H1 (cell line): ENCODE measurements around the gene ZBTB45. TPM values are rescaled to one million over a fixed set of nuclear protein-coding genes. Genes with fewer than 3 reads are reported as not detected.
A peak's percentile ranks its signal among the peaks of the same experiment; 100 is the strongest.

Source experiments
- CTCF ChIA-PET: fragments of 300-600 bp; sonication (Branson Sonifier 250); formaldehyde crosslinking; loops from one replicate; lab custom pipeline; 2021; ENCODE audit not compliant: partially characterized antibody; lab: Charles Lee
- POLR2A ChIA-PET: fragments of 300-600 bp; sonication (Branson Sonifier 250); formaldehyde crosslinking; loops from one replicate; lab custom pipeline; 2021; ENCODE audit warnings: inconsistent platforms; ENCODE audit not compliant: partially characterized antibody; lab: Charles Lee
- DNase-seq, 2 experiments: peaks; one replicate each; pipeline versions ENCODE4 v3.0.0 to v3.0.0-alpha.2; 2010 to 2022; ENCODE audit warnings: low spot score in 2 of 2, low read depth in 1 of 2, mixed read lengths in 1 of 2
- FAIRE-seq: peaks from 2 replicates; lab custom pipeline; 2011; peaks lifted over from hg19 to GRCh38; lab: Jason Lieb, UNC
- H2AFZ ChIP-seq: 2 replicates; pipeline ENCODE4 v1.8.1; 2012; ENCODE audit warnings: low read length, inconsistent platforms
- H2AK5ac ChIP-seq: 2 replicates; pipeline ENCODE4 v1.6.1; 2013; ENCODE audit warnings: low read depth, low read length
- H2BK120ac ChIP-seq: replicated peaks from 2 replicates; pipeline ENCODE3; 2013; ENCODE audit warnings: low read depth, low read length, inconsistent platforms
- H2BK12ac ChIP-seq: 2 replicates; pipeline ENCODE4 v1.6.1; 2013; ENCODE audit warnings: low read depth, low read length
- H2BK15ac ChIP-seq: 2 replicates; pipeline ENCODE4 v1.6.1; 2013; ENCODE audit warnings: low read length
- H2BK20ac ChIP-seq: 2 replicates; pipeline ENCODE4 v1.6.1; 2013; ENCODE audit warnings: low read length
- H2BK5ac ChIP-seq: 2 replicates; pipeline ENCODE4 v1.6.1; 2013; ENCODE audit warnings: low read depth, low read length
- H3K14ac ChIP-seq: 2 replicates; pipeline ENCODE4 v1.6.1; 2013; ENCODE audit warnings: inconsistent platforms; ENCODE audit not compliant: insufficient read length
- H3K18ac ChIP-seq: 2 replicates; pipeline ENCODE4 v1.6.1; 2013; ENCODE audit warnings: low read length; ENCODE audit errors: extremely low read depth
- H3K23ac ChIP-seq: 2 replicates; pipeline ENCODE4 v1.6.1; 2013; ENCODE audit warnings: inconsistent platforms; ENCODE audit not compliant: insufficient read length
- H3K23me2 ChIP-seq: 2 replicates; pipeline ENCODE4 v1.6.1; 2013; ENCODE audit warnings: low read depth, low read length
- H3K27ac ChIP-seq: 2 replicates; pipeline ENCODE4 v1.6.1; 2011; ENCODE audit warnings: low read depth, low read length, inconsistent platforms
- H3K27me3 ChIP-seq, 4 experiments: replicated peaks in 1 of 4; 1 replicate in 1 of 4; 2 replicates in 3 of 4; pipeline versions ENCODE4 v1.6.1 to v1.8.1; 2011 to 2013; ENCODE audit warnings: low read length in 3 of 4, mild to moderate bottlenecking in 3 of 4, inconsistent platforms in 2 of 4, mixed read lengths in 2 of 4, moderate library complexity in 1 of 4; ENCODE audit not compliant: control insufficient read depth in 3 of 4, insufficient read depth in 3 of 4; ENCODE audit errors: extremely low read depth in 1 of 4
- H3K36me3 ChIP-seq, 4 experiments: 2 replicates each; pipeline versions ENCODE4 v1.6.1 to v1.8.1; 2011 to 2013; ENCODE audit warnings: mild to moderate bottlenecking in 4 of 4, low read length in 3 of 4, moderate library complexity in 2 of 4, control low read depth in 1 of 4, inconsistent platforms in 1 of 4; ENCODE audit not compliant: insufficient read depth in 4 of 4, control insufficient read depth in 2 of 4
- H3K4ac ChIP-seq: replicated peaks from 2 replicates; pipeline ENCODE3; 2013; ENCODE audit warnings: low read length, low read depth, mixed read lengths, inconsistent platforms; ENCODE audit not compliant: insufficient read length
- H3K4me1 ChIP-seq, 4 experiments: replicated peaks in 1 of 4; 1 replicate in 1 of 4; 2 replicates in 3 of 4; pipeline versions ENCODE4 v1.6.1 to v1.8.1; 2011 to 2013; ENCODE audit warnings: low read length in 3 of 4, inconsistent platforms in 2 of 4, mixed read lengths in 1 of 4; ENCODE audit not compliant: insufficient read depth in 4 of 4, control insufficient read depth in 3 of 4
- H3K4me2 ChIP-seq, 2 experiments: 2 replicates each; pipeline versions ENCODE4 v1.6.1 to v1.8.1; 2011 to 2013; ENCODE audit warnings: low read depth in 2 of 2, low read length in 2 of 2, control low read depth in 1 of 2, inconsistent platforms in 1 of 2, mild to moderate bottlenecking in 1 of 2; ENCODE audit not compliant: insufficient read depth in 1 of 2
- H3K4me3 ChIP-seq, 4 experiments: fragments of 200-600, 300-600 bp in 1 of 4; sonication (generic), shearing (Covaris generic), sonication (Bioruptor Twin) in 1 of 4; 2 replicates each; pipeline versions ENCODE4 v1.5.1 to v1.8.1; 2011 to 2016; ENCODE audit warnings: low read length in 4 of 4, low read depth in 3 of 4, control low read depth in 2 of 4, inconsistent platforms in 2 of 4, mild to moderate bottlenecking in 2 of 4, mixed read lengths in 1 of 4, moderate library complexity in 1 of 4; ENCODE audit not compliant: insufficient read depth in 2 of 4; ENCODE audit errors: extremely low read depth in 1 of 4
- H3K56ac ChIP-seq: replicated peaks from 2 replicates; pipeline ENCODE3; 2013; ENCODE audit warnings: low read depth, mild to moderate bottlenecking, mixed read lengths, low read length, inconsistent platforms; ENCODE audit not compliant: insufficient read length
- H3K79me1 ChIP-seq: 2 replicates; pipeline ENCODE4 v1.6.1; 2013; ENCODE audit warnings: low read depth, low read length, control low read depth
- H3K79me2 ChIP-seq, 2 experiments: 2 replicates each; pipeline versions ENCODE4 v1.6.1 to v1.8.1; 2012 to 2013; ENCODE audit warnings: low read length in 2 of 2, mild to moderate bottlenecking in 2 of 2, inconsistent platforms in 1 of 2; ENCODE audit not compliant: insufficient read depth in 2 of 2, control insufficient read depth in 1 of 2
- H3K9ac ChIP-seq, 4 experiments: replicated peaks in 1 of 4; 1 replicate in 1 of 4; 2 replicates in 3 of 4; pipeline versions ENCODE4 v1.6.1 to v1.8.1; 2011 to 2013; ENCODE audit warnings: low read depth in 3 of 4, low read length in 3 of 4, control low read depth in 2 of 4, mild to moderate bottlenecking in 2 of 4, moderate library complexity in 2 of 4, inconsistent platforms in 1 of 4; ENCODE audit errors: extremely low read depth in 1 of 4
- H3K9me3 ChIP-seq, 2 experiments: 2 replicates each; pipeline versions ENCODE4 v1.6.1 to v1.8.1; 2012 to 2013; ENCODE audit warnings: mild to moderate bottlenecking in 2 of 2, moderate library complexity in 2 of 2, control low read depth in 1 of 2, inconsistent platforms in 1 of 2, low read depth in 1 of 2, low read length in 1 of 2, mixed read lengths in 1 of 2; ENCODE audit not compliant: insufficient read depth in 2 of 2
- H4K20me1 ChIP-seq, 2 experiments: replicated peaks in 1 of 2; 2 replicates each; pipeline versions ENCODE3 to v1.8.1; 2011 to 2013; ENCODE audit warnings: inconsistent platforms in 2 of 2, low read length in 2 of 2, mild to moderate bottlenecking in 1 of 2; ENCODE audit not compliant: insufficient read depth in 2 of 2, control insufficient read depth in 1 of 2
- H4K5ac ChIP-seq: 2 replicates; pipeline ENCODE4 v1.6.1; 2013; ENCODE audit warnings: low read length, low read depth, mixed read lengths, inconsistent platforms; ENCODE audit not compliant: insufficient read length
- H4K8ac ChIP-seq: 2 replicates; pipeline ENCODE4 v1.8.0; 2013; ENCODE audit warnings: mild to moderate bottlenecking, moderate library complexity, low read length, inconsistent platforms; ENCODE audit not compliant: insufficient read depth; ENCODE audit errors: extremely low read depth
- H4K91ac ChIP-seq: replicated peaks from 2 replicates; pipeline ENCODE3; 2013; ENCODE audit warnings: low read length, mixed read lengths, inconsistent platforms; ENCODE audit not compliant: insufficient read length
- CTBP2 ChIP-seq: IDR thresholded peaks from 2 replicates; pipeline ENCODE4 v1.7.0; 2011; ENCODE audit warnings: borderline replicate concordance, mild to moderate bottlenecking, moderate library complexity, mixed read lengths, low read length; ENCODE audit not compliant: insufficient read depth, insufficient read length
- CTCF ChIP-seq, 3 experiments: IDR thresholded peaks; 1 replicate in 2 of 3; 2 replicates in 1 of 3; pipeline versions ENCODE4 v1.5.1 to v1.6.1; 2011; ENCODE audit warnings: low read length in 3 of 3, mild to moderate bottlenecking in 3 of 3, inconsistent platforms in 2 of 3, low read depth in 1 of 3, moderate library complexity in 1 of 3; ENCODE audit not compliant: insufficient read depth in 1 of 3; ENCODE audit errors: control extremely low read depth in 1 of 3
- E2F6 ChIP-seq: IDR thresholded peaks from 2 replicates; pipeline ENCODE4 v1.6.1; 2012; ENCODE audit warnings: inconsistent platforms
- MAX ChIP-seq: IDR thresholded peaks from 2 replicates; pipeline ENCODE4 v1.6.1; 2012; ENCODE audit warnings: inconsistent platforms
- RNF2 ChIP-seq: fragments of 200-900, 300-1000 bp; sonication (generic); IDR thresholded peaks from 2 replicates; pipeline ENCODE4 v1.7.1; 2016; ENCODE audit warnings: borderline replicate concordance, low read depth, mild to moderate bottlenecking, antibody characterized with exemption, low read length; ENCODE audit not compliant: poor library complexity, severe bottlenecking; ENCODE audit errors: missing control alignments
- SAP30 ChIP-seq: fragments of 300-600 bp; sonication (generic); IDR thresholded peaks from 2 replicates; pipeline ENCODE4 v1.7.1; 2012; ENCODE audit warnings: low read length, moderate library complexity, mild to moderate bottlenecking, inconsistent platforms; ENCODE audit not compliant: insufficient read depth, insufficient replicate concordance
- TCF12 ChIP-seq: IDR thresholded peaks from 2 replicates; pipeline ENCODE4 v1.6.1; 2011; ENCODE audit warnings: low read depth, mild to moderate bottlenecking, low read length
- WGBS, 2 experiments: shearing (Covaris generic) in 1 of 2; methylation state at CpG; one replicate each; pipeline versions ENCODE4 v1.1.6 to v1.1.7; 2013 to 2015; ENCODE audit warnings: low lambda C conversion rate in 2 of 2, mixed read lengths in 2 of 2, inconsistent platforms in 1 of 2, low coverage in 1 of 2, missing lambda C conversion rate in 1 of 2; ENCODE audit not compliant: insufficient replicate concordance in 2 of 2, insufficient coverage in 1 of 2, insufficient read length in 1 of 2; ENCODE audit errors: extremely low coverage in 1 of 2, missing lambda C conversion rate in 1 of 2; 5-methylcytosine and 5-hydroxymethylcytosine counted together
- polyA plus RNA-seq, 7 experiments: library from polyadenylated mRNA; depleted of rRNA in 3 of 7; stranded (reverse) in 5 of 7; unstranded in 2 of 7; fragments of >200 nt in 5 of 7; fragments of 200-250 nt in 2 of 7; gene quantifications; 1 replicate in 5 of 7; 2 replicates in 1 of 7; 4 replicates in 1 of 7; pipeline versions ENCODE4 v1.2.1 to v1.2.3, GENCODE V29; 2011 to 2013; ENCODE audit warnings: missing spikeins in 2 of 7, mixed read lengths in 2 of 7
- total RNA-seq: library from RNA; stranded (reverse); fragmentation: NEBNext Ultra II Directional; extraction: Animal tissue kit (Norgen Biotek cat#: 25700); gene quantifications from 2 replicates; pipeline ENCODE4 v1.2.1, GENCODE V29; 2021

The ZBTB45 gene
- total and polyA plus RNA-seq, 2 of the 8 experiments (the other 6 are each of a cell fraction or from before 2014, with no cell fraction given): 16.9 to 17.2 TPM

GRCh38 chr19:58522709-58523108 is 3.1 kb upstream of the ZBTB45 start:
- Histone ChIP-seq H2BK20ac (peak overlapping the region; percentile 80; the same call in 1 of the 2 replicates), H4K5ac (no peak overlapping the region), H2BK120ac (no peak overlapping the region), H3K9me3 (no peaks in the 10 kb centered on the region), H3K27ac (no peak overlapping the region), H4K20me1 (peaks cover 0 to 5% of the 10 kb centered on the region in 2 experiments), H3K4me2 (peak overlapping the region in 1 of 2 experiments; percentile 28; a peak in 2 of 4 replicates), H3K36me3 (no peaks in the 10 kb centered on the region), H2BK15ac (no peak overlapping the region), H4K91ac (no peak overlapping the region), H4K8ac (peak overlapping the region; percentile 4; the same call in 1 of the 2 replicates), H2BK5ac (peak overlapping the region; percentile 71; the same call in 1 of the 2 replicates), H3K4ac (peak overlapping the region; percentile 55), H3K9ac (0 out of 7 replicates have a peak overlapping the region, but pooled peaks of 1 of the 4 experiments have one; percentile 12), H3K14ac (no peak overlapping the region), H2BK12ac (peak overlapping the region; percentile 68; the same call in 1 of the 2 replicates), H3K23ac (no peak overlapping the region), H2AK5ac (peak overlapping the region; percentile 90), H3K79me2 (peaks cover 0 to 11% of the 10 kb centered on the region in 2 experiments; a peak in 1 of 4 replicates), H3K79me1 (peaks cover 2% of the 10 kb centered on the region; the same call in 1 of the 2 replicates), H3K56ac (no peak overlapping the region), H2AFZ (no peak overlapping the region), H3K18ac (peak overlapping the region; percentile 71), H3K4me3 (no peak overlapping the region), H3K27me3 (no peaks in the 10 kb centered on the region; a peak in 1 of 7 replicates), H3K4me1 (peaks cover 0 to 15% (median 10%) of the 10 kb centered on the region in 4 experiments; a peak in 6 of 7 replicates), H3K23me2 (peaks cover 7% of the 10 kb centered on the region)
- FAIRE-seq (no peak), DNase-seq (no peak)
- TF ChIP-seq TCF12: no peak
- no peak for TF ChIP-seq RNF2
- no peak for TF ChIP-seq E2F6
- TF ChIP-seq CTBP2: no peak
- no peak for TF ChIP-seq MAX
- no peak for TF ChIP-seq CTCF (IDR thresholded peaks at IDR 0.05; ENCODE audit: control extremely low read depth in 1 of 3, insufficient read depth in 1 of 3, low read depth in 1 of 3, low read length in 3 of 3)
- no peak for TF ChIP-seq SAP30
- POLR2A ChIA-PET: interaction anchor here (1.2 to 21.3 kb wide), 6 partner anchors 10 to 114 kb away, joined by 3 to 650 read pairs (median 46); partner anchors contain the start of genes CHMP2A, TRIM28, UBE2M and ZNF584
- CTCF ChIA-PET: interaction anchor here (0.9 to 1.1 kb wide), 3 partner anchors 28 to 59 kb away, joined by 3 read pairs; no protein-coding TSS in a partner anchor
- 68% methylated on average over 2 of the region's 3 CpGs; no CpG with 5 or more reads in 1 of the 2 experiments for WGBS, 2 experiments
